ENCODE results near the gene FASN.

DNA sequence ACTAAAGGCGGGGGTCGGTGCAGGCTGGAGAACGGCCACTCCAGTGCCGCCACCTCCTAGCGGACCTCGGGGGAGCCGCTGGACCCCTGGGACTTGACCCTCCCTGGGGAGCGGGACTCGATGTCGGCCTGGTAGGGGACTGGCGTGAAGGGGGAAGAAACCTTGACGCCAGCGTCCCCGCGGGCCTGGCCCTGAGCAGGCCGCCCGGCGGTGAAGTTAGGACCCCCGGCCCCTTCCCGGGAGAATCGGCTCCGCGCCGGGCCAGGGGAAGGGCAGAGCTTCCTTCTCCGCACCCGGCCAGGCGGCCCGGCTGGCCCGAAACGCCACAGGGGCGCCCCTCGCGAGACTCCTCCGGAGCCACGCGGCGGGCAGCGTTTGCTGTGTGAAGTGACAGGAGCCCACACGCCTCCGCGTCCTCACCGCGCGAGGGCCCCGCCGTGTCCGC lies 32.8 kb downstream of the FASN start:
- TF ChIP-seq, protein P1, sequence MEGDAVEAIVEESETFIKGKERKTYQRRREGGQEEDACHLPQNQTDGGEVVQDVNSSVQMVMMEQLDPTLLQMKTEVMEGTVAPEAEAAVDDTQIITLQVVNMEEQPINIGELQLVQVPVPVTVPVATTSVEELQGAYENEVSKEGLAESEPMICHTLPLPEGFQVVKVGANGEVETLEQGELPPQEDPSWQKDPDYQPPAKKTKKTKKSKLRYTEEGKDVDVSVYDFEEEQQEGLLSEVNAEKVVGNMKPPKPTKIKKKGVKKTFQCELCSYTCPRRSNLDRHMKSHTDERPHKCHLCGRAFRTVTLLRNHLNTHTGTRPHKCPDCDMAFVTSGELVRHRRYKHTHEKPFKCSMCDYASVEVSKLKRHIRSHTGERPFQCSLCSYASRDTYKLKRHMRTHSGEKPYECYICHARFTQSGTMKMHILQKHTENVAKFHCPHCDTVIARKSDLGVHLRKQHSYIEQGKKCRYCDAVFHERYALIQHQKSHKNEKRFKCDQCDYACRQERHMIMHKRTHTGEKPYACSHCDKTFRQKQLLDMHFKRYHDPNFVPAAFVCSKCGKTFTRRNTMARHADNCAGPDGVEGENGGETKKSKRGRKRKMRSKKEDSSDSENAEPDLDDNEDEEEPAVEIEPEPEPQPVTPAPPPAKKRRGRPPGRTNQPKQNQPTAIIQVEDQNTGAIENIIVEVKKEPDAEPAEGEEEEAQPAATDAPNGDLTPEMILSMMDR (IDR thresholded peaks at IDR 0.05) = no peak
- no peak for TF ChIP-seq EP300 (IDR thresholded peaks at IDR 0.05)

All from ovary (tissue), 3 donors.